Body of pancreas (tissue), 4 donors: ENCODE measurements around the gene PLAC1. TPM values are rescaled to one million over a fixed set of nuclear protein-coding genes. Genes with fewer than 3 reads are reported as not detected.

Experiments
- ATAC-seq: fragments of 150-250 bp; one replicate; pipeline ENCODE4 v1.9.1; 2016
- DNase-seq, 4 donors: peaks; one replicate each; pipeline ENCODE4 v3.0.0-alpha.2; 2019
- H3K27ac ChIP-seq, 4 donors: fragments of 200-600 bp; sonication (generic); 1 replicate in 3 of 4; 2 replicates in 1 of 4; pipeline versions ENCODE4 v1.5.1 to v1.6.1; 2016 to 2019; ENCODE audit warnings: mild to moderate bottlenecking in 1 of 4, mixed read lengths in 1 of 4, moderate library complexity in 1 of 4
- H3K27me3 ChIP-seq, 2 donors: fragments of 200-600 bp; sonication (generic); one replicate each; pipeline ENCODE4 v1.6.0; 2016; ENCODE audit warnings: mild to moderate bottlenecking in 1 of 2
- H3K36me3 ChIP-seq, 2 donors: fragments of 200-600 bp; sonication (generic); replicated peaks in 1 of 2; 2 replicates each; pipeline ENCODE4 v1.5.1; 2016; ENCODE audit warnings: low read depth in 2 of 2; ENCODE audit not compliant: insufficient read depth in 1 of 2
- H3K4me1 ChIP-seq: fragments of 200-600 bp; sonication (generic); one replicate; pipeline ENCODE4 v1.6.0; 2016
- H3K4me3 ChIP-seq, 2 donors: fragments of 200-600 bp; sonication (generic); 1 replicate in 1 of 2; 2 replicates in 1 of 2; pipeline ENCODE4 v1.5.1; 2016 to 2019
- H3K9me3 ChIP-seq, 3 donors: fragments of 200-600 bp; sonication (generic); 1 replicate in 2 of 3; 2 replicates in 1 of 3; pipeline ENCODE4 v1.5.1; 2016
- CTCF ChIP-seq, 7 experiments: fragments of 450-650 bp in 4 of 7; fragments of 200-600 bp in 3 of 7; sonication (generic) in 3 of 7; IDR thresholded peaks; one replicate each; pipeline ENCODE4 v1.5.1; 2016 to 2019; ENCODE audit warnings: antibody characterized with exemption in 7 of 7
- POLR2A ChIP-seq, 3 donors: fragments of 450-650 bp; IDR thresholded peaks; one replicate each; pipeline ENCODE4 v1.6.1; 2016; ENCODE audit warnings: antibody characterized with exemption in 3 of 3, mild to moderate bottlenecking in 2 of 3
- WGBS, 2 donors: methylation state at CpG; one replicate each; pipeline ENCODE4 v1.1.5; 2017; 5-methylcytosine and 5-hydroxymethylcytosine counted together
- intact Hi-C: fragments of 100-400 bp; cut with DNase I; formaldehyde crosslinking; loops from one replicate; pipeline ENCODE4 v1.15.1; 2023
- total RNA-seq, 2 donors: library from RNA; depleted of rRNA; stranded (reverse); fragments of >200 nt; gene quantifications; one replicate each; pipeline ENCODE4 v1.1.0, GENCODE V29; 2016

PLAC1 gene
- total RNA-seq, 2 donors from 2014 or later, result not detected

GRCh38 chrX:134554291-134554690 is 104.0 kb downstream of the PLAC1 start:
- Histone ChIP-seq H3K27ac (no peak overlapping the region), H3K9me3 (no peaks in the 10 kb centered on the region), H3K27me3 (no peaks in the 10 kb centered on the region), H3K4me3 (no peak overlapping the region), H3K36me3 (no peaks in the 10 kb centered on the region), H3K4me1 (peaks cover 9% of the 10 kb centered on the region)
- intact Hi-C loops, result no loop called here
- TF ChIP-seq POLR2A (IDR thresholded peaks at IDR 0.05) (no peak), CTCF (IDR thresholded peaks at IDR 0.05) (no peak)
- ATAC-seq (no peak), DNase-seq (no peak)
- WGBS, 2 donors, result 59 to 80% methylated on average over 8 of the region's 8 CpGs

- Histone ChIP-seq H3K27me3 (peaks cover 0 to 4% of the 10 kb centered on the region in 2 donors), H3K27ac (no peak overlapping the region), H3K36me3 (no peaks in the 10 kb centered on the region), H3K4me3 (no peak overlapping the region), H3K9me3 (no peaks in the 10 kb centered on the region), H3K4me1 (peaks cover 16% of the 10 kb centered on the region)
- no peak for TF ChIP-seq CTCF (IDR thresholded peaks at IDR 0.05)
- WGBS, 2 donors, result 74 to 87% methylated on average over 5 of the region's 5 CpGs
- DNase-seq (no peak), ATAC-seq (no peak)
- intact Hi-C loops, result no loop called here
These were observed 105.9 kb downstream of the PLAC1 start for GRCh38 chrX:134552351-134552750.

GRCh38 chrX:134551376-134552048 is 106.8 kb downstream of the PLAC1 start:
- Histone ChIP-seq H3K4me1 (peaks cover 16% of the 10 kb centered on the region), H3K27ac (no peak overlapping the region), H3K36me3 (no peaks in the 10 kb centered on the region), H3K27me3 (peaks cover 0 to 5% of the 10 kb centered on the region in 2 donors), H3K4me3 (no peak overlapping the region), H3K9me3 (no peaks in the 10 kb centered on the region)
- DNase-seq (no peak), ATAC-seq (no peak)
- intact Hi-C loops, result no loop called here
- TF ChIP-seq POLR2A (IDR thresholded peaks at IDR 0.05) (no peak), CTCF (IDR thresholded peaks at IDR 0.05) (no peak)
- 52 to 59% methylated on average over 22 of the region's 22 CpGs for WGBS, 2 donors

- Histone ChIP-seq H3K27ac (peak overlapping the region in 2 of 4 donors; percentile 59 to 80), H3K4me3 (peak overlapping the region in 1 of 2 donors; percentile 41), H3K4me1 (peaks cover 16% of the 10 kb centered on the region), H3K36me3 (no peaks in the 10 kb centered on the region), H3K9me3 (no peaks in the 10 kb centered on the region), H3K27me3 (peaks cover 0 to 5% of the 10 kb centered on the region in 2 donors)
- ATAC-seq, result no peak
- TF ChIP-seq POLR2A (IDR thresholded peaks at IDR 0.05) (no peak), CTCF (IDR thresholded peaks at IDR 0.05) (no peak)
- intact Hi-C loops, result no loop called here
- 1 to 3% methylated on average over 33 of the region's 33 CpGs for WGBS, 2 donors
- no peak for DNase-seq
These were observed 109.7 kb downstream of the PLAC1 start for GRCh38 chrX:134548257-134549201.
